ENCODE measurements around the gene ANKZF1. TPM values are rescaled to one million over a fixed set of nuclear protein-coding genes. Genes with fewer than 3 reads are reported as not detected.

The ANKZF1 gene
- total and polyA plus RNA-seq, 2 of the 4 experiments (the other 2 are of a cell fraction) = 18.6 to 33.8 TPM

DNA sequence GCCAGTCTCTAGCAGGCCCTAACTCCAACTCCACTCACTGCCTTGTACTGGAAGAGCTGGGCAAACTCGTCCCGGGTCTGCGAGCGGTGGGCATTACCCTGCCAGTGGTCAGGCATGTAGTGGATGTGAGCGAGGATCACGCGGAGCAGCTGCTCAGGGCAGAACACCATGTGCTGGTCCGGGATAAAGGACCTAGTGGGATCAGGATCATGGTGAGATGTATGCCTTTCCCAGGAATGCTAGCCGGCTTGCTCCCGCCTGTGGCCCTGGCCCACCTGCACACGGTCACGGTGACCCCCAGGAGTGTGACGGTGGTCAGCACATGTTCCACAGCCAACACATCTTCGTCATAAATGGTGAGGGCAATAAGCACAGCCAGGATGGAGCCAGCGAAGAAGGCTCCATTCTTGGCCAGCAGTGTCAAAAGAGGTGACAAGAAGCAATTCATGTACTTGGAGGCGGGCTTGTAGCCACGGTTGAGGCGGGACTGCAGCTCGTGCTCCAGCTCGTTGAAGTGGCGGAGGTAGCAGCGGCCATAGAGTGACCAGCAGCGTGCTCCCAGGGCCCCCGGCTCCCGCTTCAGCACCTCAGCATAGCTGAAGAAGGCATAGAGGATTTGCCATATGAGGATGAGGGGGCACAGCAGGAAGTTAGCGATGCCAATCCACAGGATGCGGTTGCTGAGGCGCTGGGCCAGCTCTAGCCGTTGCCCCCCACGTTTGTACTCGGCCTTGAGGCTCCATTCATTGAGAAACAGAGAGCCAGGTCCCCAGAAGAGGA is 5.6 kb upstream of the ANKZF1 start:
- in situ Hi-C loops (cut with MboI; ENCODE audit: low sequenced_read_pairs) (no loop called here), dilution Hi-C loops (cut with HindIII; ENCODE audit: low sequenced_read_pairs, unreplicated experiment) (no loop called here), intact Hi-C loops (cut with micrococcal nuclease) (no loop called here)
- ChIA-PET CTCF (no interaction called here), POLR2A (ENCODE audit: unreplicated experiment) (no interaction called here)
- Histone ChIP-seq H2BK5ac (ENCODE audit: low read depth, low read length, poor library complexity, severe bottlenecking) (no peak overlapping the region), H4K20me1 (ENCODE audit: insufficient read depth, low read length) (no peaks in the 10 kb centered on the region; the same call in 1 of the 2 replicates), H2BK20ac (ENCODE audit: low read depth, low read length) (no peak overlapping the region), H4K8ac (ENCODE audit: low read depth in 2 of 2, low read length in 2 of 2) (no peak overlapping the region), H3K14ac (replicated peaks; ENCODE audit: low read depth, low read length) (no peak overlapping the region), H2AK5ac (ENCODE audit: low read depth, low read length) (no peak overlapping the region), H3K27me3 (ENCODE audit: control insufficient read depth, insufficient read depth, low read length) (no peaks in the 10 kb centered on the region), H4K91ac (ENCODE audit: insufficient read depth, low read depth, low read length) (no peak overlapping the region), H4K5ac (ENCODE audit: low read depth, low read length) (no peak overlapping the region), H3K4me2 (ENCODE audit: low read depth, low read length) (no peak overlapping the region), H3K9me3 (ENCODE audit: control insufficient read depth, insufficient read depth, low read length) (no peaks in the 10 kb centered on the region), H3K27ac (ENCODE audit: insufficient read depth, low read length) (no peak overlapping the region), H2AFZ (replicated peaks; ENCODE audit: low read length, poor library complexity) (no peak overlapping the region), H2AK9ac (replicated peaks; ENCODE audit: low read depth, low read length, poor library complexity) (no peak overlapping the region), H3K36me3 (ENCODE audit: control insufficient read depth, insufficient read depth, low read length) (peaks cover 57% of the 10 kb centered on the region), H3K18ac (ENCODE audit: low read depth, low read length) (no peak overlapping the region), H2BK15ac (ENCODE audit: low read depth, low read length) (no peak overlapping the region), H3K9me1 (ENCODE audit: insufficient read depth, low read length) (peaks cover 8% of the 10 kb centered on the region; the same call in 1 of the 2 replicates), H3K4me3 (ENCODE audit: insufficient read depth, low read depth, low read length) (no peak overlapping the region), H3K4me1 (ENCODE audit: control insufficient read depth, insufficient read depth, low read length) (peaks cover 11% of the 10 kb centered on the region), H3K56ac (ENCODE audit: extremely low read depth, insufficient read depth, low read length) (no peak overlapping the region), H2BK120ac (ENCODE audit: low read depth, low read length) (no peak overlapping the region), H3K9ac (ENCODE audit: low read depth, low read length) (no peak overlapping the region), H3K79me1 (ENCODE audit: low read depth in 1 of 2, low read length in 2 of 2) (peaks cover 23 to 35% of the 10 kb centered on the region in 2 experiments), H3K4ac (ENCODE audit: low read depth, low read length) (no peak overlapping the region), H3K23ac (ENCODE audit: low read depth, low read length) (no peak overlapping the region)
- no peak for DNase-seq
- no peak for TF ChIP-seq RCOR1 (IDR thresholded peaks at IDR 0.05; ENCODE audit: insufficient replicate concordance, low read length)
- no peak for TF ChIP-seq CEBPB (IDR thresholded peaks at IDR 0.05; ENCODE audit: low read depth, low read length)
- no peak for TF ChIP-seq POLR2A (IDR thresholded peaks at IDR 0.05; ENCODE audit: low read depth, low read length)
- no peak for TF ChIP-seq FOS (IDR thresholded peaks at IDR 0.05; ENCODE audit: low read depth, low read length)
- TF ChIP-seq MAZ (IDR thresholded peaks at IDR 0.05; ENCODE audit: borderline replicate concordance, low read depth, low read length) = no peak
- TF ChIP-seq, protein P1, sequence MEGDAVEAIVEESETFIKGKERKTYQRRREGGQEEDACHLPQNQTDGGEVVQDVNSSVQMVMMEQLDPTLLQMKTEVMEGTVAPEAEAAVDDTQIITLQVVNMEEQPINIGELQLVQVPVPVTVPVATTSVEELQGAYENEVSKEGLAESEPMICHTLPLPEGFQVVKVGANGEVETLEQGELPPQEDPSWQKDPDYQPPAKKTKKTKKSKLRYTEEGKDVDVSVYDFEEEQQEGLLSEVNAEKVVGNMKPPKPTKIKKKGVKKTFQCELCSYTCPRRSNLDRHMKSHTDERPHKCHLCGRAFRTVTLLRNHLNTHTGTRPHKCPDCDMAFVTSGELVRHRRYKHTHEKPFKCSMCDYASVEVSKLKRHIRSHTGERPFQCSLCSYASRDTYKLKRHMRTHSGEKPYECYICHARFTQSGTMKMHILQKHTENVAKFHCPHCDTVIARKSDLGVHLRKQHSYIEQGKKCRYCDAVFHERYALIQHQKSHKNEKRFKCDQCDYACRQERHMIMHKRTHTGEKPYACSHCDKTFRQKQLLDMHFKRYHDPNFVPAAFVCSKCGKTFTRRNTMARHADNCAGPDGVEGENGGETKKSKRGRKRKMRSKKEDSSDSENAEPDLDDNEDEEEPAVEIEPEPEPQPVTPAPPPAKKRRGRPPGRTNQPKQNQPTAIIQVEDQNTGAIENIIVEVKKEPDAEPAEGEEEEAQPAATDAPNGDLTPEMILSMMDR (conservative IDR thresholded peaks at IDR 0.05; ENCODE audit: low read depth, low read length) = no peak
- TF ChIP-seq MAFK (IDR thresholded peaks at IDR 0.05; ENCODE audit: low read depth, low read length) = no peak
- no peak for TF ChIP-seq SMC3 (IDR thresholded peaks at IDR 0.05; ENCODE audit: low read depth, low read length)
- TF ChIP-seq, protein P2, sequence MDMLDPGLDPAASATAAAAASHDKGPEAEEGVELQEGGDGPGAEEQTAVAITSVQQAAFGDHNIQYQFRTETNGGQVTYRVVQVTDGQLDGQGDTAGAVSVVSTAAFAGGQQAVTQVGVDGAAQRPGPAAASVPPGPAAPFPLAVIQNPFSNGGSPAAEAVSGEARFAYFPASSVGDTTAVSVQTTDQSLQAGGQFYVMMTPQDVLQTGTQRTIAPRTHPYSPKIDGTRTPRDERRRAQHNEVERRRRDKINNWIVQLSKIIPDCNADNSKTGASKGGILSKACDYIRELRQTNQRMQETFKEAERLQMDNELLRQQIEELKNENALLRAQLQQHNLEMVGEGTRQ (IDR thresholded peaks at IDR 0.05; ENCODE audit: low read depth, low read length) = no peak
- no peak for TF ChIP-seq MXI1 (IDR thresholded peaks at IDR 0.05; ENCODE audit: borderline replicate concordance, low read depth, low read length)
- no peak for ATAC-seq (ENCODE audit: low read depth)
- 93% methylated on average over 24 of the region's 31 CpGs; no CpG with 5 or more reads in 1 of the 2 experiments for WGBS, 2 experiments (ENCODE audit: extremely low coverage in 2 of 2, insufficient read length in 1 of 2)
- no TSS peak for BruUV-seq (replicated peaks)
